Colonic mucosa (tissue), 4 donors: ENCODE results near the gene PSMA8. TPM values are rescaled to one million over a fixed set of nuclear protein-coding genes. Genes with fewer than 3 reads are reported as not detected.
"Not testable (repeated sequence)": the region's sequence is repeated elsewhere in the genome, so short reads cannot be mapped to it uniquely, and the experiment has no call there.

Experiments
- DNase-seq: peaks from one replicate; pipeline ENCODE4 v3.0.0-alpha.2; 2020
- H3K27ac ChIP-seq: fragments of 200-600 bp; one replicate; pipeline ENCODE4 v1.8.0; 2021
- H3K27me3 ChIP-seq: fragments of 200-600 bp; one replicate; pipeline ENCODE4 v1.8.0; 2021
- H3K36me3 ChIP-seq: fragments of 200-600 bp; one replicate; pipeline ENCODE4 v1.8.0; 2021
- H3K4me1 ChIP-seq: fragments of 200-600 bp; one replicate; pipeline ENCODE4 v1.8.0; 2021; ENCODE audit warnings: mild to moderate bottlenecking
- H3K4me3 ChIP-seq: fragments of 200-600 bp; one replicate; pipeline ENCODE4 v1.8.0; 2021
- H3K9ac ChIP-seq, 2 donors: one replicate each; pipeline ENCODE4 v1.7.0; 2013; ENCODE audit warnings: control low read depth in 2 of 2, low read depth in 2 of 2, low read length in 2 of 2
- H3K9me3 ChIP-seq: fragments of 200-600 bp; one replicate; pipeline ENCODE4 v1.8.0; 2021
- intact Hi-C: fragments of 100-400 bp; cut with DNase I; formaldehyde crosslinking; loops from one replicate; pipeline ENCODE4 v1.14.1; 2022
- total RNA-seq, 2 donors: library from RNA; stranded (reverse); fragmentation: NEBNext Ultra II Directional in 1 of 2; extraction: Animal tissue kit (Norgen Biotek cat#: 25700) in 1 of 2; gene quantifications; one replicate each; pipeline ENCODE4 v1.2.1, GENCODE V29; 2021
- TF ChIP-seq, protein P1 (sequence below): fragments of 200-600 bp; IDR thresholded peaks from one replicate; pipeline ENCODE4 v1.8.0; 2022; ENCODE audit warnings: antibody characterized with exemption, mild to moderate bottlenecking
- donor health status: healthy.
- donor health status: DM: no; HTN: no; CAD: no.
- donor health status: DM: no; HTN: no; CAD: no.

The PSMA8 gene
- total RNA-seq, 2 donors from 2014 or later: not detected

DNA sequence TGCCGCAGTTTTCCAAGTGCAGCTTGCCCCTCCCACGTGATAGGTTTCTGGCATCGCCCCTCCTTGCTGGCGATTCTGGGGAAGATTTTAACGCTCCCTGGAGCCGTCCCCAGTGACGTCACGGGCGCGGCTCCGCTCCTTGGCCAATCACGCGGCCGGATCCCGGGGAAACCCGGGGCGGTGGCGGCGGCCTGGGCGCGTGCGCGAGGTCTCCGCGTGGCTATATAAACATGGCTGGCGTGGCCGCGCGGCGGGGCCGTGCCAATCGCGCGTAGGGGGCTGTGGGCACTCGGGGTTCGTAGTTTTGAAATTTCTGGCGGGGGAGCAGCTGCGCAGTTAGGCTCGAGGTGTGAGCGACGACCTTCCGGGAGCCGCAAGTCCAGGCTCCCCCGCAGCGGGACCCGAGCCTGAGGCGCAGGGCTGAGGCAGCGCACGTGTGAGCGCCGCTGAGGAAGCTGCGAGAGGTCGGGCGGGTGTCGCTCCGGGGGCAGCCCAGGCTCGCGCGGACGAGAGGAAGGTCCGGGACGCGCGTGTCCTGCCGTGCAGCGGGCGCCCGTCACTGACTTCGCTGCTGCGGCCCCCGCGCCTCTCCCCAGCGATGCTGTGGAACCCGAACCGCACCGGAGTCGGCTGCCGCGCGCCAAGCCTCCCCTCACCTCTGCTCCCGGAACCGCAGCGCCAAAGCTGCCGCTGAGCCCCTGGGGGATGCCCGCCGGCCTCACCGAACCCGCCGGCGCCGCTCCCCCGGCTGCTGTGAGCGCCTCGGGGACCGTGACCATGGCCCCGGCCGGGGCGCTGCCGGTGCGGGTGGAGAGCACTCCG lies 92.8 kb downstream of the PSMA8 start, which contains the start of gene TAF4B:
Gene TAF4B (plus strand): TSS at position 217 of the 822 bp plus-strand sequence. CDS start 489 bp downstream, at position 706.
- Histone ChIP-seq H3K27me3 (no peaks in the 10 kb centered on the region), H3K4me3 (peak within 1 kb of the TSS; percentile 84), H3K27ac (peak within 1 kb of the TSS; percentile 51), H3K4me1 (no peaks in the 10 kb centered on the region), H3K9me3 (no peaks in the 10 kb centered on the region), H3K36me3 (no peaks in the 10 kb centered on the region), H3K9ac (peak within 1 kb of the TSS; percentile 64 to 86)
- DNase-seq: peak; percentile 95
- intact Hi-C loops: loop anchor here (10.0 kb wide), 1 partner anchor 132 kb away; the partner anchor contains the start of gene SS18
- TF ChIP-seq, protein P1, sequence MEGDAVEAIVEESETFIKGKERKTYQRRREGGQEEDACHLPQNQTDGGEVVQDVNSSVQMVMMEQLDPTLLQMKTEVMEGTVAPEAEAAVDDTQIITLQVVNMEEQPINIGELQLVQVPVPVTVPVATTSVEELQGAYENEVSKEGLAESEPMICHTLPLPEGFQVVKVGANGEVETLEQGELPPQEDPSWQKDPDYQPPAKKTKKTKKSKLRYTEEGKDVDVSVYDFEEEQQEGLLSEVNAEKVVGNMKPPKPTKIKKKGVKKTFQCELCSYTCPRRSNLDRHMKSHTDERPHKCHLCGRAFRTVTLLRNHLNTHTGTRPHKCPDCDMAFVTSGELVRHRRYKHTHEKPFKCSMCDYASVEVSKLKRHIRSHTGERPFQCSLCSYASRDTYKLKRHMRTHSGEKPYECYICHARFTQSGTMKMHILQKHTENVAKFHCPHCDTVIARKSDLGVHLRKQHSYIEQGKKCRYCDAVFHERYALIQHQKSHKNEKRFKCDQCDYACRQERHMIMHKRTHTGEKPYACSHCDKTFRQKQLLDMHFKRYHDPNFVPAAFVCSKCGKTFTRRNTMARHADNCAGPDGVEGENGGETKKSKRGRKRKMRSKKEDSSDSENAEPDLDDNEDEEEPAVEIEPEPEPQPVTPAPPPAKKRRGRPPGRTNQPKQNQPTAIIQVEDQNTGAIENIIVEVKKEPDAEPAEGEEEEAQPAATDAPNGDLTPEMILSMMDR: no peak

DNA sequence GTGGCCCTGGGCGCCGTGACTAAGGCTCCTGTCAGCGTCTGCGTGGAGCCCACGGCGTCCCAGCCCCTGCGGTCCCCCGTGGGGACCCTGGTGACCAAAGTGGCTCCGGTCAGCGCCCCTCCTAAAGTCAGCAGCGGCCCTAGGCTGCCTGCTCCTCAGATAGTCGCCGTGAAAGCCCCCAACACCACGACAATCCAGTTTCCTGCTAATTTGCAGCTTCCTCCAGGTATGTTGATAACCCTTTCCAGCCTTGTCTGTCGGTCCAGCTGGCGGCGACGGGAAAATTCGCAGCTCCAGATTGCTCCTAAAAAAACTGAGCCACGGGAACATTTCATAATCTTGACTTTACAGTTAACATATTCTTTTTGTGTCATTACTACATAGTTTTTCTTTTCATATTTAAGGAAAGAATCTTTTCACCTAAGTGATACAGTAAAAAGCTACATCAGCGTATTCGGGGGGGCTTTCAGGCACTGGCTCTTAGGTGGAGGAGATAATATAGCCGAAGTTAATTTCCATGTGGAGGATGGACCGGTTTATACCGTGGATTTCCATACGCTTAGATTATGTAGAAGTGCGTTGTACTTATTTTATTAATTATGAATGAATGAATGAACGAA lies 93.5 kb downstream of the PSMA8 start:
- Histone ChIP-seq H3K4me3 (peak overlapping the region; percentile 84), H3K27ac (peak overlapping the region; percentile 51), H3K36me3 (no peaks in the 10 kb centered on the region), H3K9ac (peak overlapping the region; percentile 64 to 86), H3K27me3 (no peaks in the 10 kb centered on the region), H3K9me3 (no peaks in the 10 kb centered on the region), H3K4me1 (no peaks in the 10 kb centered on the region)
- intact Hi-C loops: loop anchor here (10.0 kb wide), 1 partner anchor 132 kb away; the partner anchor contains the start of gene SS18
- DNase-seq: peak; percentile 33
- TF ChIP-seq, protein P1: no peak

DNA sequence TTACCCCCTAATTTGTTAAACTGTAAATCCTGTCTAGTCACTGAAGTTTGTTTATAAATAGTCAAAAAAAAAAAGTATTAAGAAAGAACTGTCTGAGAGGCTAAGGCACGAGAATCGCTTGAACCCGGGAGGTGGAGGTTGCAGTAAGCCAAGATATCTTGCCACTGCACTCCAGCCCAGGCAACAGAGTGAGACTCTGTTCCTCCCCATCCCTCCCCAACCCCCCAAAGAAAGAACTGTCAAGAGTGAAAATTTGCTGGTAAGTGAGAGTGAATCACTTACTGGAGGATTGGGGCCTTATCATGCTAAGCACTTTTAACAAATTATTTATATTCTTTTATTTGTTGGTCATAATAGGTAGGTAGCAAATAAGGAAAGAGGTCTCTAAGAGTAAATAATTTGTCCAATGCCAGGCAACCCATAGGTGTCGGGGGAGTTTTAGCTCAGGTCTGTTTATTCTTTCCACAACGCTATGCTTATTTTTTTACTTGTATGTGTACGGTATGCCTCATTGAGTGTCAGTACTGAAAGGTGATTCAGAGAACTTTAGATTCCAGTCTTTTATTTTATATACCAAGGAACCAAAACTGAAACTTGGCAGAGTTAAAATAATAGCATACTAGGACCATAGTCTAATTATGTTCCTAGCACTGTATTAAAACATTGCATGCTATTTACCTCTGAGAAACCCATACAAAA lies 95.0 kb downstream of the PSMA8 start:
- TF ChIP-seq, protein P1: no peak
- no peak for DNase-seq
- intact Hi-C loops: loop anchor here (10.0 kb wide), 1 partner anchor 134 kb away; the partner anchor contains the start of gene SS18
- Histone ChIP-seq H3K27ac (no peak overlapping the region), H3K4me1 (no peaks in the 10 kb centered on the region), H3K27me3 (no peaks in the 10 kb centered on the region), H3K9ac (no peak overlapping the region), H3K9me3 (no peaks in the 10 kb centered on the region), H3K36me3 (no peaks in the 10 kb centered on the region), H3K4me3 (no peak overlapping the region)

DNA sequence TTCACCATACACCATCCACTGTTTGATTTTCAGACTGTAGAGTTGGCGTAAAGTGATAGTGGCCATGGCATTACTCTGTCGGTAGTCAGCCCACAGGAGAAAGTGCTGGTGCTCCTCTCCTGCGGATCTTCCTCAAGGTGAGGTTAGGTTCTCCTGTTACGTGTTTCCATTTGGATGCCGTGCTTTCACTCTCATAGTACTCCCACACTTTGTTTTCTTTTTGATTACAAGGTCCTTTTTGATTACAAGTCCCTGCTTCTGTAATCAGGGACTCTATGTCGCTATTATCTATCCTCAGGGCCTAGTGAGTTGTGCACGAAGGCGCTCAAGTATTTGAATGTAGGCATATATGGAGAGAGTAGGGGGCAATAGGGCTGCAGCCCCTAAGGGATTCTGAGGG lies 96.8 kb downstream of the PSMA8 start:
- Histone ChIP-seq H3K4me1 (no peaks in the 10 kb centered on the region), H3K27me3 (no peaks in the 10 kb centered on the region), H3K9ac (no peak overlapping the region), H3K9me3 (no peaks in the 10 kb centered on the region), H3K27ac (no peak overlapping the region), H3K4me3 (no peak overlapping the region), H3K36me3 (no peaks in the 10 kb centered on the region)
- intact Hi-C loops: no loop called here
- DNase-seq: no peak
- TF ChIP-seq, protein P1: no peak

DNA sequence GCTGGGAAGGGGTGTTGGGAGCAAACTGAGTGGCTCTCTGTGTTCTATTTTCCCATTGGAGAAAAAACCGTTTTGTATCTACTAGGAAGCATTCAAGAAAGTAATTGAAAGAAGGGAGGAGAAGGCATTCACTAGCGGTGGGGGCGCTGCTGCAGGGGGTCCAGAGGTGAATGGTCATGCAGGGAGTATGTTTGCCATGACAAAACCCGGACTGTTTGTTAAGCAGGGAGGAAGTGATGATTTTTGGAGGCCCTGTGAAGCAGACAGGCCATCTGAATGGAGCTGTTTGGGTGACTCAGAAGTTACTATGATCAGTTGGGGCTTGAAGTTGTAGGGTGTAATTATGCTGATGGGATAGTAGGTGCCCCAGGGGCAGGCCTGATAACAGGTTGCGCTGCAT lies 99.5 kb downstream of the PSMA8 start:
- Histone ChIP-seq H3K36me3 (no peaks in the 10 kb centered on the region), H3K4me3 (no peak overlapping the region), H3K9ac (no peak overlapping the region), H3K27ac (no peak overlapping the region), H3K4me1 (no peaks in the 10 kb centered on the region), H3K9me3 (no peaks in the 10 kb centered on the region), H3K27me3 (no peaks in the 10 kb centered on the region)
- intact Hi-C loops: no loop called here
- TF ChIP-seq, protein P1: no peak
- DNase-seq: no peak

DNA sequence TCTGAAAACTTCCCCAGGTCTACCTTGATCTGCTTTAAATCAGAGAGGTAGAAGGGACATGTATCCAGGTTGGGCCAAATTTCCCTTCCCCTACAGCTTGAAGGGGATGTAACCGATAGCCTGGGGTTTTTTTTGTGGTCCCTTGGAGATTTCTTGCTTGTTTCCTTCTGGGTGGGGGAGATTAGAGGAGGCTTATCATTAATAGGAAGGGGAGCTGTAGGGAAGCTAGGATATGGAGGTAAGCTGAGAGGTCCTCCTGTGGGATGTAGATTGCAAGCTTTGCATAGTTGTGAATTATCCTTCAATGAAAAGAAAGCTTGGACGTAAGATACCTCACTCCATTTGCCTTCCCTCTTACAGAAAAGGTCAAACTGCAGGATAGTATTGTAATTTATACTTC lies 103.7 kb downstream of the PSMA8 start:
- H3K36me3 ChIP-seq, H3K27ac ChIP-seq, DNase-seq, H3K27me3 ChIP-seq, intact Hi-C loops, H3K9me3 ChIP-seq, H3K4me1 ChIP-seq, H3K9ac ChIP-seq, H3K4me3 ChIP-seq: not testable (repeated sequence)

DNA sequence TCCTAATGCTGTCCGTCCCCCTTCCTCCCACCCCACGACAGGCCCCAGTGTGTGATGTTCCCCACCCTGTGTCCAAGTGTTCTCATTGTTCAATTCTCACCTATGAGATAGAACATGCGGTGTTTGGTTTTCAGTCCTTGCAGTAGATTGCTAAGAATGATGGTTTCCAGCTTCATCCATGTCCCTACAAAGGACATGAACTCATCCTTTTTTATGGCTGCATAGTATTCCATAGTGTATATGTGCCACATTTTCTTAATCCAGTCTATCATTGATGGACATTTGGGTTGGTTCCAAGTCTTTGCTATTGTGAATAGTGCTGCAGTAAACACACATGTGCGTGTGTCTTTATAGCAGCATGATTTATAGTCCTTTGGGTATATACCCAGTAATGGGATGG lies 105.0 kb downstream of the PSMA8 start:
- intact Hi-C loops, H3K9ac ChIP-seq: not testable (repeated sequence)

DNA sequence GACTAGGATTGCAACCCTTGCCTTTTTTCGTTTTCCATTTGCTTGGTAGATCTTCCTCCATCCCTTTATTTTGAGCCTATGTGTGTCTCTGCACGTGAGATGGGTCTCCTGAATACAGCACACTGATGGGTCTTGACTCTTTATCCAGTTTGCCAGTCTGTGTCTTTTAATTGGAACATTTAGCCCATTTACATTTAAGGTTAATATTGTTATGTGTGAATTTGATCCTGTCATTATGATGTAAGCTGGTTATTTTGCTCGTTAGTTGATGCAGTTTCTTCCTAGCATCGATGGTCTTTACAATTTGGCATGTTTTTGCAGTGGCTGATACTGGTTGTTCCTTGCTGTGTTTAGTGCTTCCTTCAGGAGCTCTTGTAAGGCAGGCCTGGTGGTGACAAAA lies 108.7 kb downstream of the PSMA8 start:
- H3K4me1 ChIP-seq, H3K36me3 ChIP-seq, intact Hi-C loops, H3K27ac ChIP-seq, H3K9ac ChIP-seq, DNase-seq, H3K4me3 ChIP-seq, H3K9me3 ChIP-seq, H3K27me3 ChIP-seq: not testable (repeated sequence)

More for the DNA sequence above, 105.0 kb downstream of the PSMA8 start:
- not testable (repeated sequence) for H3K4me3 ChIP-seq, H3K27me3 ChIP-seq, H3K4me1 ChIP-seq, H3K27ac ChIP-seq, H3K36me3 ChIP-seq, H3K9me3 ChIP-seq, DNase-seq
